Right ventricle myocardium inferior (tissue), 1 donor: ENCODE data around the gene MAPK7. TPM values are rescaled to one million over a fixed set of nuclear protein-coding genes. Genes with fewer than 3 reads are reported as not detected.

ENCODE experiments used
- ATAC-seq: fragments of 200-7000 bp; cut with Tn5 transposase; one replicate; pipeline ENCODE4 v1.9.1; 2020; ENCODE audit warnings: mild to moderate bottlenecking, moderate library complexity
- DNase-seq: peaks from one replicate; pipeline ENCODE4 v3.0.0; 2021; ENCODE audit errors: missing footprints
- intact Hi-C: fragments of 100-400 bp; cut with DNase I; formaldehyde crosslinking; loops from one replicate; pipeline ENCODE4 v1.11.0; 2022
- total RNA-seq: library from RNA; stranded (reverse); fragmentation: NEBNext Ultra II Directional; extraction: Animal tissue kit (Norgen Biotek cat#: 25700); gene quantifications from one replicate; pipeline ENCODE4 v1.2.1, GENCODE V29; 2021
- donor health status: DM: no; HTN: yes; CAD: no; lungs with severe emphysema.

Gene MAPK7
- total RNA-seq, 1 donor from 2014 or later: 13.0 TPM

- ATAC-seq: no peak
- no peak for DNase-seq
- intact Hi-C loops: loop anchor here (5.0 kb wide), 1 partner anchor 407 kb away; no protein-coding TSS in a partner anchor
Observed at GRCh38 chr17:19359856-19360255, 18.4 kb upstream of the MAPK7 start.

- DNase-seq: no peak
- no peak for ATAC-seq
- intact Hi-C loops: loop anchor here (5.0 kb wide), 1 partner anchor 407 kb away; no protein-coding TSS in a partner anchor
Observed at GRCh38 chr17:19360772-19361171, 17.5 kb upstream of the MAPK7 start.

GRCh38 chr17:19361326-19361725, 17.0 kb upstream of the MAPK7 start:
- intact Hi-C loops: loop anchor here (5.0 kb wide), 1 partner anchor 406 kb away; no protein-coding TSS in a partner anchor
- no peak for DNase-seq
- no peak for ATAC-seq

- no peak for ATAC-seq
- no peak for DNase-seq
- intact Hi-C loops: loop anchor here (1.0 to 5.0 kb wide), 2 partner anchors 86 to 405 kb away; no protein-coding TSS in a partner anchor
Observed at GRCh38 chr17:19361944-19362276, 16.4 kb upstream of the MAPK7 start.

GRCh38 chr17:19362277-19363113, 15.8 kb upstream of the MAPK7 start, which contains the start of gene B9D1:
Gene B9D1, minus strand, starts transcription at chr17:19362723. Its CDS starts 154 bp downstream, at chr17:19362569.
- ATAC-seq: peak; percentile 95
- intact Hi-C loops: loop anchor here (1.0 to 5.0 kb wide), 2 partner anchors 86 to 405 kb away; no protein-coding TSS in a partner anchor
- DNase-seq: peak; percentile 97

- ATAC-seq (no peak), DNase-seq (no peak)
- intact Hi-C loops: loop anchor here (5.0 kb wide), 1 partner anchor 404 kb away; no protein-coding TSS in a partner anchor
Observed at GRCh38 chr17:19363114-19363438, 15.2 kb upstream of the MAPK7 start.

- intact Hi-C loops: loop anchor here (5.0 kb wide), 1 partner anchor 404 kb away; no protein-coding TSS in a partner anchor
Observed at GRCh38 chr17:19363460-19364035, 14.8 kb upstream of the MAPK7 start.

GRCh38 chr17:19364699-19365498, 13.4 kb upstream of the MAPK7 start:
- intact Hi-C loops: loop anchor here (5.0 kb wide), 1 partner anchor 402 kb away; no protein-coding TSS in a partner anchor
- no peak for DNase-seq
- no peak for ATAC-seq

More at GRCh38 chr17:19363460-19364035, 14.8 kb upstream of the MAPK7 start:
- ATAC-seq (no peak), DNase-seq (no peak)

GRCh38 chr17:19365499-19365817, 12.8 kb upstream of the MAPK7 start:
- ATAC-seq (no peak), DNase-seq (no peak)
- intact Hi-C loops: no loop called here

GRCh38 chr17:19365833-19366636, 12.3 kb upstream of the MAPK7 start:
- intact Hi-C loops: no loop called here
- ATAC-seq: no peak
- DNase-seq: no peak

GRCh38 chr17:19366637-19366972, 11.7 kb upstream of the MAPK7 start:
- DNase-seq (no peak), ATAC-seq (no peak)
- intact Hi-C loops: no loop called here

- no peak for ATAC-seq
- no peak for DNase-seq
- intact Hi-C loops: no loop called here
Observed at GRCh38 chr17:19368229-19368628, 10.1 kb upstream of the MAPK7 start.

- ATAC-seq (no peak), DNase-seq (no peak)
- intact Hi-C loops: no loop called here
Observed at GRCh38 chr17:19369107-19369778, 9.1 kb upstream of the MAPK7 start.

- ATAC-seq (peak; percentile 55), DNase-seq (no peak)
- intact Hi-C loops: no loop called here
Observed at GRCh38 chr17:19369846-19370492, 8.3 kb upstream of the MAPK7 start.

GRCh38 chr17:19370493-19370960, 7.8 kb upstream of the MAPK7 start:
- peak; percentile 67 for ATAC-seq
- intact Hi-C loops: no loop called here

GRCh38 chr17:19371259-19372010, 6.9 kb upstream of the MAPK7 start:
- DNase-seq (no peak), ATAC-seq (no peak)
- intact Hi-C loops: no loop called here

More at GRCh38 chr17:19370493-19370960, 7.8 kb upstream of the MAPK7 start:
- no peak for DNase-seq

GRCh38 chr17:19372011-19372370, 6.3 kb upstream of the MAPK7 start:
- intact Hi-C loops: no loop called here
- DNase-seq (no peak), ATAC-seq (no peak)
